ENCODE measurements around the gene CNTNAP2. TPM values are rescaled to one million over a fixed set of nuclear protein-coding genes. Genes with fewer than 3 reads are reported as not detected.

Gene CNTNAP2
- total RNA-seq, 1 donor from 2014 or later = 0.27 TPM

- no peaks in the 10 kb centered on the region for H3K9me3 Mint-ChIP-seq (ENCODE audit: low read depth)
- H3K27ac Mint-ChIP-seq (ENCODE audit: unreplicated experiment) = no peak overlapping the region
- no peaks in the 10 kb centered on the region for H3K36me3 Mint-ChIP-seq (ENCODE audit: low read depth)
These were observed 2010.8 kb downstream of the CNTNAP2 start for GRCh38 chr7:148127374-148127773.

DNA sequence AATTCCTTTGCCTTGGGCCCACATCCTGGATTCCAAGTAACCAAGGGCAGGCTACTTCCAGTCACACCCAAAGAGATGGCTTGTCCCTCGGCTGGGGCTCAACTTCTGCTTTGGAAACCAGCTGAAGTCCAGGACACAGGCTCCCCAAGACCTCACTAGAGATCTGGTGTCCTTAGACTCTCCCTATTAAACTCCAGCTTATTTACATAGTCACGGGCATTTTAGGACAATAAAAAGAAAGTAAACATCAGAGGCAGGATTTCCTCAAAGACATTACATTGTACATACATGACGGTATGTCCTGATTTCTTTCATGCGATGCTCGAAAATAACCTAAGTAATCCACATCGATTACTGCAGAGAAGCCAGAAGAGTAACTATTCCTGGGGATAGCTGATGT, 2012.4 kb downstream of the CNTNAP2 start:
- no peak for TF ChIP-seq CTCF (IDR thresholded peaks at IDR 0.05)
- Mint-ChIP-seq H3K4me1 (ENCODE audit: low read depth) (no peaks in the 10 kb centered on the region), H3K27me3 (ENCODE audit: low read depth) (peaks cover under 1% of the 10 kb centered on the region), H3K4me3 (ENCODE audit: unreplicated experiment) (no peak overlapping the region), H3K27ac (ENCODE audit: unreplicated experiment) (no peak overlapping the region), H3K9me3 (ENCODE audit: low read depth) (no peaks in the 10 kb centered on the region), H3K36me3 (ENCODE audit: low read depth) (no peaks in the 10 kb centered on the region)
- DNase-seq (ENCODE audit: low spot score) = no peak

More at GRCh38 chr7:148127374-148127773, 2010.8 kb downstream of the CNTNAP2 start:
- Mint-ChIP-seq H3K4me3 (ENCODE audit: unreplicated experiment) (no peak overlapping the region), H3K27me3 (ENCODE audit: low read depth) (peaks cover 4% of the 10 kb centered on the region), H3K4me1 (ENCODE audit: low read depth) (no peaks in the 10 kb centered on the region)
- DNase-seq (ENCODE audit: low spot score) = no peak
- TF ChIP-seq CTCF (IDR thresholded peaks at IDR 0.05) = no peak

DNA sequence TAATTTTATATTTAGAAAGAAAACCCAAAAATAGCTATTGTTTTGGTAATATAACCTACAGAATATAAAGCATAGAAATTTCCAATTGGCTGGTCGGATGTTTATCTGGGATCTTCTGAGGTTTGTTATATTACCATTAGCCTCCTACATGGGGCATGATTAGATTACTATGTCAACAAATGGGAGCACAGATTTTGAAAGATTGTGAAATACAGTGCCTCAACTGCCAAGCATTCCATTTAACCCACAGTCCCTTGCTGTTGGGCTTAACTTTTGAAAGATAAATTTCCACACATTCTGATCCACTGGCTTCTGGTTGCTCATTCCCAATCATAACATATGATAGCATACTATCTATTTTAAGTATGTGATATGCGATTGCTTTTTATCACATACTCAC, 2018.5 kb downstream of the CNTNAP2 start:
- no peak overlapping the region for H3K4me3 Mint-ChIP-seq (ENCODE audit: unreplicated experiment)
- H3K9me3 Mint-ChIP-seq (ENCODE audit: low read depth) = no peaks in the 10 kb centered on the region
- peaks cover 6% of the 10 kb centered on the region for H3K4me1 Mint-ChIP-seq (ENCODE audit: low read depth)
- H3K27ac Mint-ChIP-seq (ENCODE audit: unreplicated experiment) = no peak overlapping the region
- no peak for TF ChIP-seq CTCF (IDR thresholded peaks at IDR 0.05)
- H3K27me3 Mint-ChIP-seq (ENCODE audit: low read depth) = peaks cover 3% of the 10 kb centered on the region
- no peaks in the 10 kb centered on the region for H3K36me3 Mint-ChIP-seq (ENCODE audit: low read depth)
- no peak for DNase-seq (ENCODE audit: low spot score)

DNA sequence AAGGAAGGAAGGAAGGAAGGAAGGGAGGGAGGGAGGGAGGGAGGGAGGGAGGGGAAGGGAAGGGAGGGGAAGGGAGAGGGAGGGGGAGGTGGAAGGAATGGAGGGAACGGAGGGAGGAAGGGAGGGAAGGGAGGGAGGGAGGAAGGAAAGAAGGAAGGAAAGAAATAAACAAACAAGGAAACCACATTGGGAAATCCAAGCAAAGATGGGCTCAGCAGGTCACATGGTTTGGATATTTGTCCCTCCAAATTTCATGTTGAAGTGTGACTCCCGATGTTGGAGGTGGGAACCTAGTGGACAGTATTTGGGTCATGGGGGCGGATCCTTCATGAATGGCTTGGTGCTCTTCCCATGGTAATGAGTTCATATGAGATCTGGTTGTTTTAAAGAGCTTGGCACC, 2019.4 kb downstream of the CNTNAP2 start:
- peaks cover 6% of the 10 kb centered on the region for H3K4me1 Mint-ChIP-seq (ENCODE audit: low read depth)
- DNase-seq (ENCODE audit: low spot score) = no peak
- no peak overlapping the region for H3K4me3 Mint-ChIP-seq (ENCODE audit: unreplicated experiment)
- H3K27me3 Mint-ChIP-seq (ENCODE audit: low read depth) = peaks cover 3% of the 10 kb centered on the region
- no peaks in the 10 kb centered on the region for H3K36me3 Mint-ChIP-seq (ENCODE audit: low read depth)
- TF ChIP-seq CTCF (IDR thresholded peaks at IDR 0.05) = no peak
- no peak overlapping the region for H3K27ac Mint-ChIP-seq (ENCODE audit: unreplicated experiment)
- H3K9me3 Mint-ChIP-seq (ENCODE audit: low read depth) = no peaks in the 10 kb centered on the region

DNA sequence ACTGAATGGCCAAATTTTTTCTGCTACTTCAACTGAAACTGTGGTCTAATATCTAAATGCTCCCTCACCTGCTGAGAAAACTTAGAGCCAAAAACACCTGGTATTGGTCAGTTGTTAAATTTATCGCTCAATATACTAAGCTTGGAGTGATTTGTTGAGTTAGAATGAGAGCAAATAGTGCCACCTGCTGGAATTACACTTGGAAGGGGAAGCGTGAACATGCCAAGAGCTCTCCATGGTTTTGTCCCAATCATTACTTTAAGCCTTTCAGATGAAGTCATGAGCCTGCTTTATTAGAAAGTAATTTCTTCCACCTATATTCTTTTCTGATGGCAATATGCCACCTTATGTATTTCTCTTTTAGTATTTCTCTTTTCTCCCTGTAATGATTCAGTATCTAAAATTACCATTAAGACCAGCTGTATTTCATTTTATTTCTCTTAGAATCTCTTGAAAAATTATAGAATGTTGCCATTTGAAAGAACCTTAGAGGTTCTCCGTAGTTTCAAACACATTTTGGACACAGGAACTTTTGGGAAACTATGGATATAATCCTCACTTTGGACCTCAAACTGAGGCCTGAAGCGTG, 2026.2 kb downstream of the CNTNAP2 start:
- no peaks in the 10 kb centered on the region for H3K9me3 Mint-ChIP-seq (ENCODE audit: low read depth)
- H3K4me3 Mint-ChIP-seq (ENCODE audit: unreplicated experiment) = no peak overlapping the region
- H3K27me3 Mint-ChIP-seq (ENCODE audit: low read depth) = peaks cover 3% of the 10 kb centered on the region
- no peak overlapping the region for H3K27ac Mint-ChIP-seq (ENCODE audit: unreplicated experiment)
- H3K36me3 Mint-ChIP-seq (ENCODE audit: low read depth) = no peaks in the 10 kb centered on the region
- peak; percentile 85 for TF ChIP-seq CTCF (IDR thresholded peaks at IDR 0.05)
- no peak for DNase-seq (ENCODE audit: low spot score)
- H3K4me1 Mint-ChIP-seq (ENCODE audit: low read depth) = no peaks in the 10 kb centered on the region
